CD4-positive, alpha-beta T cell (primary cell): Measurements from ENCODE around the gene TEPSIN. TPM values are rescaled to one million over a fixed set of nuclear protein-coding genes. Genes with fewer than 3 reads are reported as not detected.

Source experiments
- ATAC-seq: fragments of 200-7000 bp; cut with Tn5 transposase; one replicate; pipeline ENCODE4 v1.10.0; 2022; ENCODE audit warnings: mild to moderate bottlenecking; ENCODE audit not compliant: poor library complexity
- CTCF ChIA-PET: fragments of 350-600 bp; sonication (Branson Sonifier 250); formaldehyde crosslinking; loops from one replicate; lab custom pipeline; 2021; ENCODE audit warnings: antibody characterized with exemption, inconsistent platforms; lab: Charles Lee
- POLR2A ChIA-PET: fragments of 350-600 bp; sonication (Branson Sonifier 250); formaldehyde crosslinking; loops from one replicate; lab custom pipeline; 2021; ENCODE audit warnings: antibody characterized with exemption, inconsistent platforms; lab: Charles Lee
- DNase-seq, 14 experiments: peaks; one replicate each; pipeline ENCODE4 v3.0.0-alpha.2; 2013 to 2020; ENCODE audit warnings: mixed read lengths in 2 of 14
- H3K27ac ChIP-seq, 2 donors: one replicate each; pipeline versions ENCODE4 v1.5.1 to v1.7.0; 2013; ENCODE audit warnings: low read length in 2 of 2, low read depth in 1 of 2, mild to moderate bottlenecking in 1 of 2
- H3K27me3 ChIP-seq, 2 experiments: 1 replicate in 1 of 2; 2 replicates in 1 of 2; pipeline versions ENCODE4 v1.6.1 to v1.7.0; 2013; ENCODE audit warnings: low read length in 2 of 2, control low read depth in 1 of 2, mild to moderate bottlenecking in 1 of 2, moderate library complexity in 1 of 2; ENCODE audit not compliant: insufficient read depth in 2 of 2, control insufficient read depth in 1 of 2
- H3K36me3 ChIP-seq: one replicate; pipeline ENCODE4 v1.6.1; 2013; ENCODE audit warnings: low read length, control low read depth; ENCODE audit not compliant: insufficient read depth
- H3K4me1 ChIP-seq: one replicate; pipeline ENCODE4 v1.6.1; 2013; ENCODE audit warnings: low read length, control low read depth; ENCODE audit not compliant: insufficient read depth
- H3K4me3 ChIP-seq: one replicate; pipeline ENCODE4 v1.5.1; 2013; ENCODE audit warnings: mild to moderate bottlenecking, low read length, moderate library complexity
- H3K9me3 ChIP-seq, 2 experiments: 1 replicate in 1 of 2; 2 replicates in 1 of 2; pipeline versions ENCODE4 v1.6.1 to v1.7.0; 2013; ENCODE audit warnings: low read length in 2 of 2, mild to moderate bottlenecking in 2 of 2, control low read depth in 1 of 2, moderate library complexity in 1 of 2; ENCODE audit not compliant: control insufficient read depth in 1 of 2, insufficient read depth in 1 of 2
- H3K27ac Mint-ChIP-seq: one replicate; pipeline ENCODE4 v1.8.0; 2020; ENCODE audit warnings: mixed read lengths
- H3K27me3 Mint-ChIP-seq: one replicate; pipeline ENCODE4 v1.8.0; 2021; ENCODE audit warnings: mixed read lengths
- H3K36me3 Mint-ChIP-seq: one replicate; pipeline ENCODE4 v1.8.0; 2021; ENCODE audit warnings: low read depth, mixed read lengths
- H3K4me1 Mint-ChIP-seq: one replicate; pipeline ENCODE4 v1.8.0; 2021; ENCODE audit warnings: low read depth, mixed read lengths
- H3K4me3 Mint-ChIP-seq: one replicate; pipeline ENCODE4 v1.8.0; 2020; ENCODE audit warnings: mild to moderate bottlenecking, mixed read lengths
- H3K9me3 Mint-ChIP-seq: one replicate; pipeline ENCODE4 v1.8.0; 2020; ENCODE audit warnings: mixed read lengths
- CTCF ChIP-seq: fragments of 200-600 bp; IDR thresholded peaks from one replicate; pipeline ENCODE4 v1.8.0; 2022; ENCODE audit warnings: antibody characterized with exemption, mild to moderate bottlenecking
- intact Hi-C, 2 experiments: fragments of 100-400 bp; cut with DNase I in 1 of 2; cut with micrococcal nuclease in 1 of 2; formaldehyde crosslinking; loops; one replicate each; pipeline versions ENCODE4 v1.15.1 to v1.9.0; 2023 to 2025; cut with DNase I, micrococcal nuclease
- total RNA-seq, 174 experiments: library from RNA in 2 of 174; stranded (reverse) in 2 of 174; gene quantifications; one replicate each; pipeline ENCODE4 v1.2.3 and lab custom pipeline; 2021 to 2026

Gene TEPSIN
- total RNA-seq, 2 experiments from 2014 or later: 68.2 to 74.4 TPM

- CTCF ChIA-PET: no interaction called here
- no peak for TF ChIP-seq CTCF
- no peak overlapping the region for H3K4me3 Mint-ChIP-seq
- H3K9me3 ChIP-seq: no peaks in the 10 kb centered on the region
- H3K36me3 ChIP-seq: no peaks in the 10 kb centered on the region
- ATAC-seq (no peak), DNase-seq (no peak)
- H3K27ac ChIP-seq: no peak overlapping the region
- H3K4me1 Mint-ChIP-seq: no peaks in the 10 kb centered on the region
- POLR2A ChIA-PET: no interaction called here
- no peak overlapping the region for H3K4me3 ChIP-seq
- no peak overlapping the region for H3K27ac Mint-ChIP-seq
- no peaks in the 10 kb centered on the region for H3K36me3 Mint-ChIP-seq
- H3K9me3 Mint-ChIP-seq: no peaks in the 10 kb centered on the region
- no peaks in the 10 kb centered on the region for H3K4me1 ChIP-seq
- no peaks in the 10 kb centered on the region for H3K27me3 ChIP-seq
- H3K27me3 Mint-ChIP-seq: no peaks in the 10 kb centered on the region
- intact Hi-C loops: no loop called here
Observed at GRCh38 chr17:81209141-81209540, 29.7 kb downstream of the TEPSIN start.

GRCh38 chr17:81208651-81209050 lies 30.2 kb downstream of the TEPSIN start:
- Histone ChIP-seq H3K4me1 (no peaks in the 10 kb centered on the region), H3K9me3 (no peaks in the 10 kb centered on the region), H3K27me3 (no peaks in the 10 kb centered on the region), H3K27ac (no peak overlapping the region), H3K36me3 (peaks cover 2% of the 10 kb centered on the region), H3K4me3 (no peak overlapping the region)
- no peak overlapping the region for H3K4me3 Mint-ChIP-seq
- ATAC-seq: no peak
- no peak for DNase-seq
- no peaks in the 10 kb centered on the region for H3K4me1 Mint-ChIP-seq
- no peak for TF ChIP-seq CTCF
- ChIA-PET POLR2A (no interaction called here), CTCF (no interaction called here)
- intact Hi-C loops: no loop called here
- H3K27ac Mint-ChIP-seq: no peak overlapping the region
- H3K9me3 Mint-ChIP-seq: no peaks in the 10 kb centered on the region
- H3K36me3 Mint-ChIP-seq: no peaks in the 10 kb centered on the region
- no peaks in the 10 kb centered on the region for H3K27me3 Mint-ChIP-seq

- Histone ChIP-seq H3K4me1 (no peaks in the 10 kb centered on the region), H3K27me3 (no peaks in the 10 kb centered on the region), H3K4me3 (no peak overlapping the region), H3K27ac (no peak overlapping the region), H3K36me3 (peaks cover 2% of the 10 kb centered on the region), H3K9me3 (no peaks in the 10 kb centered on the region)
- Mint-ChIP-seq H3K27ac (no peak overlapping the region), H3K27me3 (no peaks in the 10 kb centered on the region), H3K36me3 (no peaks in the 10 kb centered on the region), H3K4me3 (no peak overlapping the region), H3K4me1 (no peaks in the 10 kb centered on the region), H3K9me3 (no peaks in the 10 kb centered on the region)
- intact Hi-C loops: no loop called here
- no peak for DNase-seq
- TF ChIP-seq CTCF: no peak
- ChIA-PET CTCF (no interaction called here), POLR2A (no interaction called here)
- no peak for ATAC-seq
Observed at GRCh38 chr17:81207610-81208581, 31.0 kb downstream of the TEPSIN start.
